ENCODE measurements around the gene CEMP1.

DNA sequence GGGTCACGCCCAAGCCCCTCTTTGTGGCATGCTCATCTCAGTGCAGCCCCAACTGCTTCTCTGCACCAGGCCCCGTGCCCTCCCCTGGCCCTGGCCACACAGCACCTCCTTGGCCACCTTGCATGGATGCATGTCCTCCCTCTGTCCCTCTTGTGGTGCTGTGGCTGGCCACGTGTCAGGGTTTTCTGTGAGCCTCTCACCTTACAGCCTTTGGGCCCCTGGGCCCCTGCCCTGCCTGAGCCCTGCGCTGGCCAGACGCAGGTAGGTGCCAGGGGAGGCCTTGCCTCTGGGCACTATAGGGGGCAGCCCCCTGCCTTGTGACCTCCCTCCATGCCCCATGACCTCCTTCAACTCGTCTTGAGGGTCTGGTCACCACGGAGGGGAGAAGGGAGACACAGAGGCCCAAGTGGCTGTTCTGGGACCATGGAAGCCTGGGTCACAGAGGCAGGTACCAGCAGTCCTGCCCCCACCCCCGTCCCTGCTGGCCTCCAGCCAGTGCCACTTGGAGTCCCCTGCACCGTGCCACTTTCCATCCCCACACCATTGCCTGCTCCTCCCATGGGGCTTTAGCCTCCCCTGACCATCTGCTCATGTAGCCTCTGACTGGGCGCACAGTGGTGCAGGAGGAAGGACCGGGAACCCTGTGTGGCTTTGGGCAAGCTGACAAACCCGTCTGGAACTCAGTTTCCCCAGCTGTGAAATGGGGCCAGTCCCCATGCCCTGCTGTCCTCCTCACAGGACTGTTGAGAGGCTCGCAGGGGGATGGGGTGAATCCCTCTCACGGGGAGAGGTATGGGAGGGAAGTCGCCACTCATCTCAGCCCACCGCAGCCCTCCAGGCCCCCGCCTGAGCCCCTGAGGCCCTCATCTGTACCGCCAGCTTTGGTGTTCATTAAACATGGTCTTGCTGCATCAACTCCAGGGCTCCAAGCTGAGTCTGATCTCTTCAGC, 29.0 kb downstream of the CEMP1 start:
- TF ChIP-seq FOXP2 (optimal IDR thresholded peaks at IDR 0.05; ENCODE audit: borderline replicate concordance, extremely low read depth, extremely low read length, insufficient read depth) (no peak), POLR2AphosphoS5 (IDR thresholded peaks at IDR 0.05; ENCODE audit: low read depth, low read length) (no peak), REST (IDR thresholded peaks at IDR 0.05; ENCODE audit: insufficient read depth in 1 of 2, low read depth in 2 of 2, low read length in 2 of 2) (no peak), TAF1 (IDR thresholded peaks at IDR 0.05; ENCODE audit: borderline replicate concordance, insufficient read depth, low read length) (no peak), SIN3A (IDR thresholded peaks at IDR 0.05; ENCODE audit: borderline replicate concordance, insufficient read depth, low read length) (no peak)
